CD14-positive monocyte (primary cell): Measurements from ENCODE around the gene SCNN1A. TPM values are rescaled to one million over a fixed set of nuclear protein-coding genes. Genes with fewer than 3 reads are reported as not detected.

Experiments
- DNase-seq, 3 donors: peaks; one replicate each; pipeline ENCODE4 v3.0.0-alpha.2; 2011 to 2022
- H2AFZ ChIP-seq: 2 replicates; pipeline ENCODE4 v1.6.0; 2012; ENCODE audit warnings: mild to moderate bottlenecking, low read depth, low read length, inconsistent platforms; ENCODE audit not compliant: insufficient read depth, poor library complexity, severe bottlenecking
- H3K27ac ChIP-seq, 2 donors: 1 replicate in 1 of 2; 2 replicates in 1 of 2; pipeline ENCODE4 v1.5.1; 2012 to 2013; ENCODE audit warnings: low read length in 2 of 2, control low read depth in 1 of 2, inconsistent platforms in 1 of 2, low read depth in 1 of 2, mild to moderate bottlenecking in 1 of 2
- H3K27me3 ChIP-seq, 2 donors: one replicate each; pipeline versions ENCODE4 v1.6.0 to v1.6.1; 2011 to 2013; ENCODE audit warnings: low read length in 2 of 2; ENCODE audit not compliant: control insufficient read depth in 2 of 2, insufficient read depth in 2 of 2
- H3K36me3 ChIP-seq, 2 donors: replicated peaks in 1 of 2; 1 replicate in 1 of 2; 2 replicates in 1 of 2; pipeline versions ENCODE4 v1.5.1 to v1.6.1; 2012 to 2013; ENCODE audit warnings: low read length in 2 of 2, control low read depth in 1 of 2, inconsistent platforms in 1 of 2, mild to moderate bottlenecking in 1 of 2; ENCODE audit not compliant: insufficient read depth in 2 of 2, control insufficient read depth in 1 of 2
- H3K4me1 ChIP-seq, 2 donors: 1 replicate in 1 of 2; 2 replicates in 1 of 2; pipeline versions ENCODE4 v1.5.1 to v1.6.1; 2012 to 2013; ENCODE audit warnings: low read length in 2 of 2, control low read depth in 1 of 2, inconsistent platforms in 1 of 2, mild to moderate bottlenecking in 1 of 2, moderate library complexity in 1 of 2; ENCODE audit not compliant: insufficient read depth in 2 of 2, control insufficient read depth in 1 of 2
- H3K4me2 ChIP-seq: replicated peaks from 2 replicates; pipeline ENCODE3; 2012; ENCODE audit warnings: low read length, moderate library complexity, mild to moderate bottlenecking; ENCODE audit not compliant: poor library complexity, severe bottlenecking; ENCODE audit errors: extremely low read depth
- H3K4me3 ChIP-seq, 3 experiments: fragments of 200-600 bp in 1 of 3; sonication (generic) in 1 of 3; replicated peaks in 1 of 3; 1 replicate in 2 of 3; 2 replicates in 1 of 3; pipeline ENCODE4 v1.5.1; 2011 to 2013; ENCODE audit warnings: low read length in 3 of 3, mild to moderate bottlenecking in 3 of 3, control low read depth in 2 of 3, low read depth in 2 of 3, inconsistent platforms in 1 of 3, moderate library complexity in 1 of 3
- H3K79me2 ChIP-seq: 2 replicates; pipeline ENCODE4 v1.6.0; 2012; ENCODE audit warnings: mild to moderate bottlenecking, control low read depth, inconsistent platforms, low read length, moderate library complexity; ENCODE audit not compliant: insufficient read depth
- H3K9ac ChIP-seq: 2 replicates; pipeline ENCODE4 v1.6.0; 2017; ENCODE audit warnings: low read length, mild to moderate bottlenecking; ENCODE audit not compliant: insufficient read depth, poor library complexity, severe bottlenecking
- H3K9me3 ChIP-seq, 2 donors: replicated peaks in 1 of 2; 1 replicate in 1 of 2; 2 replicates in 1 of 2; pipeline versions ENCODE4 v1.5.1 to v1.6.1; 2012 to 2013; ENCODE audit warnings: low read length in 2 of 2, control low read depth in 1 of 2; ENCODE audit not compliant: control insufficient read depth in 1 of 2, insufficient read depth in 1 of 2
- H4K20me1 ChIP-seq: 2 replicates; pipeline ENCODE4 v1.6.0; 2012; ENCODE audit warnings: mild to moderate bottlenecking, low read length, control low read depth, moderate library complexity; ENCODE audit not compliant: insufficient read depth
- H3K27ac Mint-ChIP-seq, 7 donors: one replicate each; pipeline ENCODE4 v1.8.0; 2020; ENCODE audit warnings: mild to moderate bottlenecking in 7 of 7, mixed read lengths in 7 of 7, moderate library complexity in 6 of 7, inconsistent platforms in 2 of 7
- H3K27me3 Mint-ChIP-seq, 3 donors: one replicate each; pipeline ENCODE4 v1.8.0; 2021 to 2022; ENCODE audit warnings: low read depth in 3 of 3, mild to moderate bottlenecking in 3 of 3, mixed read lengths in 3 of 3, moderate library complexity in 3 of 3, inconsistent platforms in 1 of 3
- H3K36me3 Mint-ChIP-seq, 2 donors: one replicate each; pipeline ENCODE4 v1.8.0; 2020; ENCODE audit warnings: mixed read lengths in 2 of 2, inconsistent platforms in 1 of 2, mild to moderate bottlenecking in 1 of 2
- H3K4me1 Mint-ChIP-seq: one replicate; pipeline ENCODE4 v1.8.0; 2020; ENCODE audit warnings: mild to moderate bottlenecking, mixed read lengths
- H3K4me3 Mint-ChIP-seq, 2 donors: one replicate each; pipeline ENCODE4 v1.8.0; 2020; ENCODE audit warnings: mild to moderate bottlenecking in 2 of 2, mixed read lengths in 2 of 2, moderate library complexity in 1 of 2
- H3K9me3 Mint-ChIP-seq, 7 donors: one replicate each; pipeline ENCODE4 v1.8.0; 2020 to 2022; ENCODE audit warnings: mixed read lengths in 7 of 7, mild to moderate bottlenecking in 6 of 7, moderate library complexity in 6 of 7, inconsistent platforms in 2 of 7
- WGBS: methylation state at CpG from one replicate; pipeline ENCODE4 v1.1.5; 2013; ENCODE audit warnings: missing lambda C conversion rate; ENCODE audit not compliant: insufficient coverage; 5-methylcytosine and 5-hydroxymethylcytosine counted together
- intact Hi-C, 2 donors: fragments of 100-400 bp; cut with micrococcal nuclease; formaldehyde crosslinking; loops; one replicate each; pipeline versions ENCODE4 v1.15.0 to v1.15.1; 2023
- polyA plus RNA-seq, 3 donors: library from polyadenylated mRNA; depleted of rRNA in 1 of 3; unstranded in 2 of 3; stranded (reverse) in 1 of 3; fragments of 300-500 nt in 2 of 3; fragments of >200 nt in 1 of 3; fragmentation: Illumina TruSeq in 2 of 3; gene quantifications; 1 replicate in 2 of 3; 2 replicates in 1 of 3; pipeline ENCODE4 v1.2.3, GENCODE V29; 2012 to 2021
- TF ChIP-seq, protein P1 (sequence below): fragments of 200-600 bp; IDR thresholded peaks from one replicate; pipeline ENCODE4 v1.8.0; 2022; ENCODE audit warnings: antibody characterized with exemption, mild to moderate bottlenecking

Gene SCNN1A
- polyA plus RNA-seq, 3 donors, result 0.11 to 0.68 (median 0.63) TPM

DNA sequence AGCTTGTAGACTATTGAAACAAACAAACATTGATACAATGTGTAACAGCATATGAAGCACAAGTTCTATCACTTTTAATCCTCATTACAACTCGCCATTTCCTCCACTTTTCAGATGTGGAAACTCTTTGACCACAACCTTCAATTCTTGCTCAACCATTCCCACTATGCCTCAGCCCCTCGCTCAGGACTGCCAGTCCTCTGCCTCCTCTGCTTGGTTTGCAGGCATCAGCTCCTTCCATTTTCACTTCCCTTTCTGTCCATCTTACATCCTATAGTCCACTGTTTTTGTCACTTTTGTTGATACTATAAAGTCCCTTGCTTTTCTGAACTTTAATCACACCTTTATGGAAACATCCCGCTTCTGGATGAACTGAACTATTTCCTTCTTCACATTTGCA lies 41.2 kb upstream of the SCNN1A start:
- Histone ChIP-seq H3K27me3 (no peaks in the 10 kb centered on the region), H3K36me3 (no peaks in the 10 kb centered on the region), H3K9ac (no peak overlapping the region), H3K4me1 (peaks cover 23 to 37% of the 10 kb centered on the region in 2 donors), H3K4me2 (peak overlapping the region; percentile 39), H3K79me2 (no peaks in the 10 kb centered on the region), H3K9me3 (peaks cover 0 to 5% of the 10 kb centered on the region in 2 donors), H3K27ac (peak overlapping the region; percentile 63 to 79), H2AFZ (no peak overlapping the region), H3K4me3 (peak overlapping the region in 1 of 3 experiments; percentile 22), H4K20me1 (no peaks in the 10 kb centered on the region)
- H3K27me3 Mint-ChIP-seq, result peaks cover 0 to 4% (median 0%) of the 10 kb centered on the region in 3 donors
- intact Hi-C loops, result no loop called here
- peak overlapping the region; percentile 82 to 93 (median 90) for H3K27ac Mint-ChIP-seq
- TF ChIP-seq, protein P1, sequence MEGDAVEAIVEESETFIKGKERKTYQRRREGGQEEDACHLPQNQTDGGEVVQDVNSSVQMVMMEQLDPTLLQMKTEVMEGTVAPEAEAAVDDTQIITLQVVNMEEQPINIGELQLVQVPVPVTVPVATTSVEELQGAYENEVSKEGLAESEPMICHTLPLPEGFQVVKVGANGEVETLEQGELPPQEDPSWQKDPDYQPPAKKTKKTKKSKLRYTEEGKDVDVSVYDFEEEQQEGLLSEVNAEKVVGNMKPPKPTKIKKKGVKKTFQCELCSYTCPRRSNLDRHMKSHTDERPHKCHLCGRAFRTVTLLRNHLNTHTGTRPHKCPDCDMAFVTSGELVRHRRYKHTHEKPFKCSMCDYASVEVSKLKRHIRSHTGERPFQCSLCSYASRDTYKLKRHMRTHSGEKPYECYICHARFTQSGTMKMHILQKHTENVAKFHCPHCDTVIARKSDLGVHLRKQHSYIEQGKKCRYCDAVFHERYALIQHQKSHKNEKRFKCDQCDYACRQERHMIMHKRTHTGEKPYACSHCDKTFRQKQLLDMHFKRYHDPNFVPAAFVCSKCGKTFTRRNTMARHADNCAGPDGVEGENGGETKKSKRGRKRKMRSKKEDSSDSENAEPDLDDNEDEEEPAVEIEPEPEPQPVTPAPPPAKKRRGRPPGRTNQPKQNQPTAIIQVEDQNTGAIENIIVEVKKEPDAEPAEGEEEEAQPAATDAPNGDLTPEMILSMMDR, result no peak
- DNase-seq, result peak; percentile 79 to 88 (median 87)
- peaks cover 41% of the 10 kb centered on the region for H3K4me1 Mint-ChIP-seq
- peaks cover 0 to 6% (median 3%) of the 10 kb centered on the region in 7 donors for H3K9me3 Mint-ChIP-seq
- WGBS, result 0% methylated on average over 3 of the region's 3 CpGs
- H3K36me3 Mint-ChIP-seq, result peaks cover 3 to 5% of the 10 kb centered on the region in 2 donors
- peak overlapping the region in 1 of 2 donors; percentile 75 for H3K4me3 Mint-ChIP-seq

DNA sequence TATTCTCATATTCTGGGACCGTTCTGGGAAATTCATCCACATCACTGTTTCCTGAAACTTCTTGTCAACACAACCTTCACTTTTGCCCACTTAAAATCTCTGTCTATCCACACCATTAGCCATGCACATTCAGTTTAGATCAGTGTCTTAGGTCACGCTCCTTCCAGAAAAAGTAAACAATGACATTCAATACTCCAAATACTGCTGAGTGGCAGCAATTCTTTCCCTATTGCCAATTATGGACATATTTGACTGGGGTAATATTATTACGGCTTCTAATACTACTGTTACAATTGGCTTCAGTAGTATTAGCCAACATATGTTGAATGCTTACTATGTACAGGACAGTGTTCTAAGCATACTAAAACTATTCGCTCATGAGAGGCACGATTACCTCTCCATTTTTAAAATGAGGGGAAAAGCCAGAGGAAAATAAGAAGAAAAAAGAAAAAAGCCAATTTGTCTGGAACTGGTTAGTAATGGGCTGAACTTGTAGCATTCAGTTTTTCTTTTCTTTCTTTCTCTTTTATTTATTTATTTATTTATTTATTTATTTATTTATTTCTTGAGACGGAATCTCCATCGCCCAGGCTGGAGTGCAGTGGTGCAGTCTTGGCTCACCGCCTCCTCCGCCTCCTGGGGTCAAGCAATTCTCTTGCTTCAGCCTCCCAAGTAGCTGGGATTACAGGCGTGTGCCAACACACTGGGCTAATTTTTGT lies 32.0 kb upstream of the SCNN1A start:
- DNase-seq, result no peak
- Histone ChIP-seq H2AFZ (no peak overlapping the region), H3K4me1 (no peaks in the 10 kb centered on the region), H3K36me3 (no peaks in the 10 kb centered on the region), H3K9ac (no peak overlapping the region), H4K20me1 (no peaks in the 10 kb centered on the region), H3K9me3 (no peaks in the 10 kb centered on the region), H3K27me3 (no peaks in the 10 kb centered on the region), H3K79me2 (no peaks in the 10 kb centered on the region), H3K27ac (no peak overlapping the region), H3K4me3 (no peak overlapping the region), H3K4me2 (no peak overlapping the region)
- Mint-ChIP-seq H3K4me1 (no peaks in the 10 kb centered on the region), H3K4me3 (no peak overlapping the region), H3K36me3 (peaks cover 5% of the 10 kb centered on the region in 2 donors), H3K27me3 (peaks cover 0 to 2% (median 2%) of the 10 kb centered on the region in 3 donors), H3K9me3 (peaks cover 0 to 3% (median 0%) of the 10 kb centered on the region in 7 donors), H3K27ac (no peak overlapping the region)
- intact Hi-C loops, result no loop called here
- 100% methylated on average over 3 of the region's 10 CpGs for WGBS
- TF ChIP-seq, protein P1, result no peak
